Thyroid gland (tissue), 4 donors: ENCODE results near the gene RAB31.

Experiments
- POLR2A ChIP-seq, 2 donors: fragments of 450-650 bp; IDR thresholded peaks; one replicate each; pipeline ENCODE4 v1.6.1; 2017; ENCODE audit warnings: antibody characterized with exemption in 2 of 2, mild to moderate bottlenecking in 2 of 2, moderate library complexity in 1 of 2
- TF ChIP-seq, protein P1 (sequence below), 6 experiments: fragments of 200-600 bp in 3 of 6; fragments of 450-650 bp in 3 of 6; sonication (generic) in 3 of 6; IDR thresholded peaks; one replicate each; pipeline ENCODE4 v1.5.1; 2016 to 2019; ENCODE audit warnings: antibody characterized with exemption in 6 of 6, mild to moderate bottlenecking in 2 of 6, inconsistent platforms in 1 of 6, moderate library complexity in 1 of 6

DNA sequence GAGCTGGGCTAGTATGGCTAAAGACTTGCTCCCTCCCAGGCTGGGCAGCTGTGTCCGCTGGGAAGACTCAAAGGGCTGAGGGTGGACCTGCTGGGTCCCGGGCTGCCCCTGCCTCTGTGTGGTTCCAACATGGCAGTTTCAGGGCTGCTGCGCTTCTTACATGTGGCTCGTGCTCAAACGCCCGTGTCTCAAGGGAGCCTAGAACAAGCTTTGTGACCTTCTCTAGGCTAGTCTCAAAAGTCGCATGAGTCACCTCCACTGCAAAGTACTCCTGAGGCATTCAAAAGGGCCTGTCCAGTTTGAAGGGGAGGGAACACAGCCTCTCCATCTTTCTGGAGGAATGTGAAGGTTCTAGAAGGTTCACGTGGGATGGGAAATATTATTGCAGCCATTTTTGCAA is 44.7 kb upstream of the RAB31 start:
- TF ChIP-seq, protein P1, sequence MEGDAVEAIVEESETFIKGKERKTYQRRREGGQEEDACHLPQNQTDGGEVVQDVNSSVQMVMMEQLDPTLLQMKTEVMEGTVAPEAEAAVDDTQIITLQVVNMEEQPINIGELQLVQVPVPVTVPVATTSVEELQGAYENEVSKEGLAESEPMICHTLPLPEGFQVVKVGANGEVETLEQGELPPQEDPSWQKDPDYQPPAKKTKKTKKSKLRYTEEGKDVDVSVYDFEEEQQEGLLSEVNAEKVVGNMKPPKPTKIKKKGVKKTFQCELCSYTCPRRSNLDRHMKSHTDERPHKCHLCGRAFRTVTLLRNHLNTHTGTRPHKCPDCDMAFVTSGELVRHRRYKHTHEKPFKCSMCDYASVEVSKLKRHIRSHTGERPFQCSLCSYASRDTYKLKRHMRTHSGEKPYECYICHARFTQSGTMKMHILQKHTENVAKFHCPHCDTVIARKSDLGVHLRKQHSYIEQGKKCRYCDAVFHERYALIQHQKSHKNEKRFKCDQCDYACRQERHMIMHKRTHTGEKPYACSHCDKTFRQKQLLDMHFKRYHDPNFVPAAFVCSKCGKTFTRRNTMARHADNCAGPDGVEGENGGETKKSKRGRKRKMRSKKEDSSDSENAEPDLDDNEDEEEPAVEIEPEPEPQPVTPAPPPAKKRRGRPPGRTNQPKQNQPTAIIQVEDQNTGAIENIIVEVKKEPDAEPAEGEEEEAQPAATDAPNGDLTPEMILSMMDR (IDR thresholded peaks at IDR 0.05) = no peak
- no peak for TF ChIP-seq POLR2A (IDR thresholded peaks at IDR 0.05)
